ENCODE results near the gene KCNN4.

KCNN4 gene

DNA sequence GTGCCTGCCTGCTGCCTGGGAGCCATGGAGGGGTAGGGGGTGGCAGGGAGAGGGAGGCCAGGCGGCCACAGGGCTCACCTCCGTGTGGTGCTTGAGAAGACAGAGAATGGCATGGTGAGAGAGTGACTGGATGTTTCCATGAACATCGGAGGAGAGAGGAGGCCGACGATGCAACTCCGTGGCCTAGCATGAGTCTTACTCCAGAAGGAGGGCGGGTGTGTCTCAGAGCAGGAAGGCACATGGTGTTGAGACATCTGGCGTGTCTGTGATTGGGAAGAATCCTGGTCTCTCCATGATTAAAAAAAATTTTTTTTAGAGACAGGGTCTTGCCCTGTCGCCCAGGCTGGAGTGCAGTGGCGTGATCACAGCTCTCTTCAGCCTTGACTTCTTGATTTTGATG is 59.8 kb downstream of the KCNN4 start:
- Mint-ChIP-seq H3K27ac (no peak overlapping the region), H3K9me3 (no peaks in the 10 kb centered on the region), H3K36me3 (no peaks in the 10 kb centered on the region), H3K4me3 (no peak overlapping the region), H3K4me1 (peaks cover 9 to 23% of the 10 kb centered on the region in 2 donors), H3K27me3 (peaks cover 0 to 6% of the 10 kb centered on the region in 2 donors)
- DNase-seq (no peak), ATAC-seq (replicated peaks) (no peak)

DNA sequence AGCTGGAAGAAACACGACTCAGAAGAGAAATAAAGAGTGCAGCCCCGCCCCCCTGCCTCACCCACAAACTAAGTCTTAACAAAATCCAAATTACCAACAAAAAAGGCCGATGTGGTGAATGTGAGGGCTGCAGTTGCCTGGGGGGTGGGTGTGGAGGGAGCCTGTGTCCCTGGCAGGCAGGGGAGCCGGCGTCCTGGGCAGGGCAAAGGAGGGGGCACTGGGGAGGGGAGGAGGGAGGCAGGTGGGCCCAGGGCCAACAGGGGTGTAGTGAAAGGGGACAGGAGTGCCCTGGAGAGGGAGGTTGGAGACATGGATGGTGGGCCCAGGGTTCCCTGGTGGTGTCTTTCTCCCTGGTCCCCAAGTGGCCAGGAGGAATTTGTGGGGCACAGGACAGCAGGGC is 60.9 kb downstream of the KCNN4 start:
- no peak for DNase-seq
- Mint-ChIP-seq H3K27me3 (peaks cover 2 to 7% of the 10 kb centered on the region in 2 donors), H3K36me3 (no peaks in the 10 kb centered on the region), H3K27ac (no peak overlapping the region), H3K4me1 (peaks cover 4 to 12% of the 10 kb centered on the region in 2 donors), H3K4me3 (no peak overlapping the region), H3K9me3 (no peaks in the 10 kb centered on the region)
- no peak for ATAC-seq (replicated peaks)

DNA sequence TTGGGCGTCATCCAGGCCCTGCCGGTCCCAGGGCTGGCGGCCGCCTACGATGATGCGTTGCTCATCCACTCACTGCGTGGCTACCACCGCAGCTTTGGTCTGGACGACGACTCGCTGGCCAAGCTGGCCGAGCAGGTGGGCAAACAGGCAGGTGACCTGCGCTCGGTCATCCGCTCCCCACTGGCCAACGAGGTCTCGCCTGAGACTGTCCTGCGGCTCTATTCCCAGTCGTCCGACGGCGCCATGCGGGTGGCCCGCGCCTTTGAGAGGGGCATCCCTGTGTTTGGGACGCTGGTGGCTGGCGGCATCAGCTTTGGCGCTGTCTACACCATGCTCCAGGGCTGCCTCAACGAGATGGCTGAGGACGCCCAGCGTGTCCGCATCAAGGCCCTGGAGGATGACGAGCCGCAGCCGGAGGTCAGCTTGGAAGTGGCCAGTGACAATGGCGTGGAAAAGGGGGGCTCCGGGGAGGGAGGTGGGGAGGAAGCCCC is 61.4 kb downstream of the KCNN4 start:
- H3K27ac Mint-ChIP-seq: no peak overlapping the region
- ATAC-seq (replicated peaks): no peak
- no peaks in the 10 kb centered on the region for H3K36me3 Mint-ChIP-seq
- no peak for DNase-seq
- H3K27me3 Mint-ChIP-seq: peaks cover 6 to 12% of the 10 kb centered on the region in 2 donors
- H3K4me1 Mint-ChIP-seq: peaks cover 1 to 8% of the 10 kb centered on the region in 2 donors
- no peaks in the 10 kb centered on the region for H3K9me3 Mint-ChIP-seq
- no peak overlapping the region for H3K4me3 Mint-ChIP-seq

DNA sequence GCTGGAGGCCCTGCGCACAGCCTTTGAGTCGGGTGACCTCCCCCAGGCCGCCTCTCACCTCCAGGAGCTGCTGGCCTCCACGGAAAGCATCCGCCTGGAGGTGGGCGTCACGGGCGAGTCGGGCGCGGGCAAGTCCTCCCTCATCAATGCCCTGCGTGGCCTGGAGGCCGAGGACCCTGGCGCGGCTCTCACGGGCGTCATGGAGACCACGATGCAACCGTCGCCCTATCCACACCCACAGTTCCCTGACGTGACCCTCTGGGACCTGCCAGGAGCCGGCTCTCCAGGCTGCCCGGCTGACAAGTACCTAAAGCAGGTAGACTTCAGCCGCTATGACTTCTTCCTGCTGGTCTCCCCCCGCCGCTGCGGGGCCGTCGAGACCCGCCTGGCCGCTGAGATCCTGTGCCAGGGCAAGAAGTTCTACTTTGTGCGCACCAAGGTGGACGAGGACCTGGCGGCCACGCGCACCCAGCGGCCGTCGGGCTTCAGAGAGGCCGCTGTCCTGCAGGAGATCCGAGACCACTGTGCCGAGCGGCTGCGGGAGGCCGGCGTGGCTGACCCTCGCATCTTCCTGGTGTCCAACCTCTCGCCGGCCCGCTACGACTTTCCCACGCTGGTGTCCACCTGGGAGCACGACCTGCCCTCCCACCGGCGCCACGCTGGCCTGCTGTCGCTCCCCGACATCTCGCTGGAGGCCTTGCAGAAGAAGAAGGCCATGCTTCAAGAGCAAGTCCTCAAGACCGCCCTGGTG is 62.0 kb downstream of the KCNN4 start:
- H3K4me1 Mint-ChIP-seq: peaks cover 1 to 2% of the 10 kb centered on the region in 2 donors
- no peak overlapping the region for H3K27ac Mint-ChIP-seq
- H3K4me3 Mint-ChIP-seq: no peak overlapping the region
- ATAC-seq (replicated peaks): no peak
- no peak for DNase-seq
- H3K36me3 Mint-ChIP-seq: no peaks in the 10 kb centered on the region
- no peaks in the 10 kb centered on the region for H3K9me3 Mint-ChIP-seq
- H3K27me3 Mint-ChIP-seq: peaks cover 7 to 14% of the 10 kb centered on the region in 2 donors

All from stimulated activated naive B cell treated with anti-CD40 and anti-IgM and Interleukin-4, amounts not matched to agents 10 μg/mL and 1 μg/mL and 100 μg/mL, for 72 hours (primary cell).